CD4-positive, alpha-beta T cell treated with Interleukin-1 beta for 1 hour (primary cell): ENCODE results near the gene RAPGEF1.

ENCODE experiments used
- DNase-seq, 2 donors: peaks; one replicate each; pipeline ENCODE4 v3.0.0-alpha.2; 2020 to 2022

RAPGEF1 gene

GRCh38 chr9:131582466-131583336 lies 157.2 kb downstream of the RAPGEF1 start:
- DNase-seq = no peak

GRCh38 chr9:131582056-131582455 lies 157.8 kb downstream of the RAPGEF1 start:
- DNase-seq = no peak

GRCh38 chr9:131580358-131580757 lies 159.5 kb downstream of the RAPGEF1 start:
- no peak for DNase-seq

GRCh38 chr9:131579789-131580211 lies 160.1 kb downstream of the RAPGEF1 start:
- no peak for DNase-seq

GRCh38 chr9:131578731-131579504 lies 161.0 kb downstream of the RAPGEF1 start:
- peak; percentile 51 to 68 for DNase-seq

- no peak for DNase-seq
Observed at GRCh38 chr9:131578021-131578420, 161.9 kb downstream of the RAPGEF1 start.

GRCh38 chr9:131577005-131578000 lies 162.6 kb downstream of the RAPGEF1 start:
- DNase-seq = no peak

GRCh38 chr9:131575946-131576853 lies 163.7 kb downstream of the RAPGEF1 start:
- no peak for DNase-seq

- no peak for DNase-seq
Observed at GRCh38 chr9:131574730-131575640, 164.9 kb downstream of the RAPGEF1 start.

- no peak for DNase-seq
Observed at GRCh38 chr9:131567910-131568309, 172.0 kb downstream of the RAPGEF1 start.

- DNase-seq = no peak
Observed at GRCh38 chr9:131566158-131566557, 173.7 kb downstream of the RAPGEF1 start.

- DNase-seq = no peak
Observed at GRCh38 chr9:131565369-131565768, 174.5 kb downstream of the RAPGEF1 start.

- DNase-seq = no peak
Observed at GRCh38 chr9:131562032-131562959, 177.6 kb downstream of the RAPGEF1 start.

GRCh38 chr9:131559421-131560000 lies 180.4 kb downstream of the RAPGEF1 start:
- no peak for DNase-seq

GRCh38 chr9:131557855-131558548 lies 181.9 kb downstream of the RAPGEF1 start:
- DNase-seq = no peak

GRCh38 chr9:131555841-131556673 lies 183.8 kb downstream of the RAPGEF1 start:
- no peak for DNase-seq

- DNase-seq = no peak
Observed at GRCh38 chr9:131554843-131555351, 185.0 kb downstream of the RAPGEF1 start.
